Erythroblast (primary cell): ENCODE results near the gene PSMB7.

Experiments
- GATA1 ChIP-seq: IDR thresholded peaks from 2 replicates; pipeline ENCODE4 v1.6.1; 2011; ENCODE audit warnings: low read depth, mild to moderate bottlenecking, control low read depth, low read length, moderate library complexity
- POLR2A ChIP-seq: IDR thresholded peaks from 2 replicates; pipeline ENCODE4 v1.6.1; 2011; ENCODE audit warnings: mild to moderate bottlenecking, low read length

DNA sequence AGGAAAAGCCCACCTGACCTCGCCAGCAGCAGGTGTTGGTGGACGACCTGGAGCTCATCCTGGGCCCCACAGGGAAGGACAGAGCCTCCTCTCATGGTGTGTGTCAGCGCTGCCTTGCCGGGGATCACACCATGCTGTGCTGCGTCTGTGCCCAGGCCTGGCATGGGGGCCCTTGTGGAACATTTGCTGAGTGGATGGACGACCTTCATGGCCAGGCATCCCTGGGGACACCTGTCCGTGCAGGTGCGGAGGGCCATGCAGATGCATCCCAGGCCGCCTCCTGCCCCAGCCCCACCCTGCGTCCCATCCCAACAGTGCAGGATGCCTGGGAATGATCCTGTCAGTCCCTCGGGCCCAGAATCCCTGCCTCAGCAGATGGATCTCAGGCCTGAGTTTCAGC, 83.7 kb downstream of the PSMB7 start:
- TF ChIP-seq POLR2A (no peak), GATA1 (no peak)
